Naive thymus-derived CD4-positive, alpha-beta T cell (primary cell): ENCODE results near the gene C15orf39. TPM values are rescaled to one million over a fixed set of nuclear protein-coding genes. Genes with fewer than 3 reads are reported as not detected.

Experiments
- ATAC-seq: fragments of 150-1000 bp; cut with Tn5 transposase; 2 replicates; pipeline ENCODE4 v1.10.0; 2021; ENCODE audit warnings: mild to moderate bottlenecking, moderate library complexity
- CTCF ChIA-PET: fragments of 350-600 bp; sonication (Branson Sonifier 250); formaldehyde crosslinking; loops from one replicate; lab custom pipeline; 2021; ENCODE audit warnings: antibody characterized with exemption; lab: Charles Lee
- POLR2A ChIA-PET: fragments of 350-600 bp; sonication (Branson Sonifier 250); formaldehyde crosslinking; loops from one replicate; lab custom pipeline; 2021; ENCODE audit warnings: antibody characterized with exemption, inconsistent platforms; lab: Charles Lee
- DNase-seq, 9 donors: peaks; one replicate each; pipeline versions ENCODE4 v3.0.0 to v3.0.0-alpha.2; 2020 to 2022; ENCODE audit warnings: mixed read lengths in 1 of 9
- H3K27ac ChIP-seq: one replicate; pipeline ENCODE4 v1.7.0; 2013; ENCODE audit warnings: mild to moderate bottlenecking, low read depth, low read length, moderate library complexity
- H3K27me3 ChIP-seq, 2 donors: one replicate each; pipeline ENCODE4 v1.7.0; 2013; ENCODE audit warnings: low read length in 2 of 2, mild to moderate bottlenecking in 2 of 2, moderate library complexity in 2 of 2; ENCODE audit not compliant: control insufficient read depth in 2 of 2, insufficient read depth in 2 of 2
- H3K36me3 ChIP-seq, 3 experiments: 1 replicate in 2 of 3; 2 replicates in 1 of 3; pipeline ENCODE4 v1.7.0; 2013; ENCODE audit warnings: low read length in 3 of 3, mild to moderate bottlenecking in 3 of 3, moderate library complexity in 1 of 3; ENCODE audit not compliant: insufficient read depth in 3 of 3, control insufficient read depth in 2 of 3
- H3K4me1 ChIP-seq, 2 donors: one replicate each; pipeline ENCODE4 v1.7.0; 2013; ENCODE audit warnings: low read length in 2 of 2, mild to moderate bottlenecking in 2 of 2, moderate library complexity in 1 of 2; ENCODE audit not compliant: control insufficient read depth in 2 of 2, insufficient read depth in 2 of 2
- H3K4me3 ChIP-seq: 2 replicates; pipeline ENCODE4 v1.7.0; 2013; ENCODE audit warnings: mild to moderate bottlenecking, low read length
- H3K9me3 ChIP-seq, 3 experiments: 1 replicate in 2 of 3; 2 replicates in 1 of 3; pipeline ENCODE4 v1.7.0; 2013; ENCODE audit warnings: low read length in 3 of 3; ENCODE audit not compliant: control insufficient read depth in 2 of 3
- H3K27ac Mint-ChIP-seq, 9 donors: one replicate each; pipeline ENCODE4 v1.8.0; 2020 to 2022; ENCODE audit warnings: mixed read lengths in 9 of 9, mild to moderate bottlenecking in 8 of 9, moderate library complexity in 5 of 9, inconsistent platforms in 2 of 9
- H3K27me3 Mint-ChIP-seq, 5 donors: one replicate each; pipeline ENCODE4 v1.8.0; 2021 to 2022; ENCODE audit warnings: mixed read lengths in 5 of 5, mild to moderate bottlenecking in 1 of 5
- H3K36me3 Mint-ChIP-seq, 5 donors: one replicate each; pipeline ENCODE4 v1.8.0; 2020 to 2022; ENCODE audit warnings: mixed read lengths in 5 of 5, mild to moderate bottlenecking in 3 of 5, inconsistent platforms in 1 of 5
- H3K4me1 Mint-ChIP-seq, 7 donors: one replicate each; pipeline ENCODE4 v1.8.0; 2020 to 2022; ENCODE audit warnings: mixed read lengths in 7 of 7, mild to moderate bottlenecking in 3 of 7, inconsistent platforms in 1 of 7
- H3K4me3 Mint-ChIP-seq, 10 donors: one replicate each; pipeline ENCODE4 v1.8.0; 2020 to 2022; ENCODE audit warnings: mild to moderate bottlenecking in 10 of 10, mixed read lengths in 10 of 10, moderate library complexity in 6 of 10, inconsistent platforms in 2 of 10
- H3K9me3 Mint-ChIP-seq, 11 donors: one replicate each; pipeline ENCODE4 v1.8.0; 2020 to 2022; ENCODE audit warnings: mixed read lengths in 11 of 11, mild to moderate bottlenecking in 4 of 11, inconsistent platforms in 1 of 11, moderate library complexity in 1 of 11
- intact Hi-C, 2 donors: fragments of 100-400 bp; cut with micrococcal nuclease; formaldehyde crosslinking; loops; one replicate each; pipeline ENCODE4 v1.15.1; 2023
- polyA plus RNA-seq, 2 donors: library from polyadenylated mRNA; unstranded; fragments of 300-500 nt; fragmentation: Illumina TruSeq; gene quantifications; one replicate each; pipeline ENCODE4 v1.2.3, GENCODE V29; 2021
- total RNA-seq, 6 experiments: library from RNA in 5 of 6; stranded (reverse) in 5 of 6; gene quantifications; 1 replicate in 5 of 6; 2 replicates in 1 of 6; pipeline ENCODE4 v1.2.3 and lab custom pipeline; 2021 to 2026

The C15orf39 gene
- total and polyA plus RNA-seq, 7 experiments from 2014 or later = 2.1 to 124 (median 31.9) TPM

DNA sequence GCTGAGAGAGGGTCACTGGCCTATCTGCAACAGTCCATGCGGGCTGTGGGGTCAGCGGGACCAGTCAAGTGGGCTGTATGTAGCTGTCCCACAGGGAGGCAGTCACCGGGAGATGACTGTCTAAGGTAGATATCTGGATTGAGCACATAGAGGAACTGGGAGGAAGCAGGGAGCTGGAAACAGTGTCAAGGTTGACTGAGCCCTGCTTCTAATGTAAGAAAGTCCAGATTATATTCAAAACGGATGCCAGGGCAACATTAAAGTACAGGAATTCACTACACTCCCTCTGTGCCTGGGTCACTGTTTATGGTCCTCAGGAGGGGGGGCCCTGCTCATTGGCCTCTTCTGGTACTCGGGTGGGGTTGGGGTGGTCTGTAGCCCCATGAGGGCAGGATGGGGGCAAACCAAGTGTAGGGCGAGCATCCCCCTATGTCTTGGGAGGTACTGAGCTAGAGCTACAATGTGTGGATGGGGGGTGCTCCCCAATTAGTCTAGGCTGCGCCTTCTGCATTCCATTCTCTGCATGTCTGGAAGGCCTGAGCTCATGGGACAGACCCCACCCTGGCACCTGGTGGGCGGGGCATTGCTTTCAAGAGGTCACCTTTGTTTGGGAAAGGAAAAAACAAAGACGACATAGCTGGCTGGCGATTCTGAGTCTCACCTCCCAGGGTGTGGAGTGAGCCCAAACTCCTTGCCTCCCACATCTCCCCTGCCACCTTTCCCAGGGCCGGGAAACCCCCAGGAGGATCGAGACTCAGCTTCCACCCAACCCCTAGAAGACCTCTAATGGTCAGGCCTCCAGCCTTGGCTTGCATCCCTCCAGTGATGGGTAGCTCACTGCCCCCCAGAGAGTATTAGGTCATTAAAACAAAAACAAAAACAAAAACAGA is 45.1 kb upstream of the C15orf39 start:
- peaks cover 0 to 2% (median 0%) of the 10 kb centered on the region in 11 donors for H3K9me3 Mint-ChIP-seq
- no peak overlapping the region for H3K27ac ChIP-seq
- no peaks in the 10 kb centered on the region for H3K4me1 ChIP-seq
- ChIA-PET CTCF (no interaction called here), POLR2A (no interaction called here)
- no peak overlapping the region for H3K4me3 Mint-ChIP-seq
- peaks cover 0 to 18% (median 0%) of the 10 kb centered on the region in 5 donors for H3K27me3 Mint-ChIP-seq
- no peaks in the 10 kb centered on the region for H3K9me3 ChIP-seq
- intact Hi-C loops = no loop called here
- H3K4me3 ChIP-seq = no peak overlapping the region
- DNase-seq (no peak), ATAC-seq (no peak)
- H3K27me3 ChIP-seq = no peaks in the 10 kb centered on the region
- H3K36me3 ChIP-seq = no peaks in the 10 kb centered on the region
- peaks cover 0 to 28% (median 10%) of the 10 kb centered on the region in 7 donors for H3K4me1 Mint-ChIP-seq
- peaks cover 0 to 8% (median 0%) of the 10 kb centered on the region in 5 donors for H3K36me3 Mint-ChIP-seq
- no peak overlapping the region for H3K27ac Mint-ChIP-seq

DNA sequence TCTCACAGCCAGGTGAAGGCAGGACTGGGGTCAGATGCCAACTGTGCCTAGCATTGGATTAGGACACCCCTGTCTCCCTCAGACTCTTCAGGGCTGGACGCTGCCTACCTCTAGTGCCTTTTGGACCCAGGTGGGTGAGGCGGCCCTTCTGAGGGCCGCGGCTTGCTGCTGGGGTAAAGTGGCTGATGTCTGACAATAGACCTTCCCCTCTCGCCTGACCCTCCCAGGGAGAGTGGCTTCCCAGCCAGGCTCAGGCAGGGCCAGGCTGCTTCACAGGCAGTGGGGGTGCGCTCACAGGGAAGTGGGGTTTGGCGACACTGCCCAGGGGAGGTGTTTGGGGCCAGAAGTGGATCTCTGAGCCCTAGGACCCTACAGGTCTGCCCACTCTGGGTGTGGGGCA is 43.3 kb upstream of the C15orf39 start:
- Histone ChIP-seq H3K36me3 (no peaks in the 10 kb centered on the region), H3K27ac (no peak overlapping the region), H3K27me3 (no peaks in the 10 kb centered on the region), H3K9me3 (no peaks in the 10 kb centered on the region), H3K4me1 (no peaks in the 10 kb centered on the region), H3K4me3 (no peak overlapping the region)
- DNase-seq (no peak), ATAC-seq (no peak)
- H3K4me3 Mint-ChIP-seq = no peak overlapping the region
- H3K36me3 Mint-ChIP-seq = peaks cover 0 to 2% (median 0%) of the 10 kb centered on the region in 5 donors
- POLR2A ChIA-PET = no interaction called here
- peaks cover 0 to 20% (median 0%) of the 10 kb centered on the region in 5 donors for H3K27me3 Mint-ChIP-seq
- intact Hi-C loops = no loop called here
- peaks cover 0 to 13% (median 8%) of the 10 kb centered on the region in 7 donors for H3K4me1 Mint-ChIP-seq
- H3K27ac Mint-ChIP-seq = no peak overlapping the region
- CTCF ChIA-PET = no interaction called here
- peaks cover 0 to 2% (median 0%) of the 10 kb centered on the region in 11 donors for H3K9me3 Mint-ChIP-seq

DNA sequence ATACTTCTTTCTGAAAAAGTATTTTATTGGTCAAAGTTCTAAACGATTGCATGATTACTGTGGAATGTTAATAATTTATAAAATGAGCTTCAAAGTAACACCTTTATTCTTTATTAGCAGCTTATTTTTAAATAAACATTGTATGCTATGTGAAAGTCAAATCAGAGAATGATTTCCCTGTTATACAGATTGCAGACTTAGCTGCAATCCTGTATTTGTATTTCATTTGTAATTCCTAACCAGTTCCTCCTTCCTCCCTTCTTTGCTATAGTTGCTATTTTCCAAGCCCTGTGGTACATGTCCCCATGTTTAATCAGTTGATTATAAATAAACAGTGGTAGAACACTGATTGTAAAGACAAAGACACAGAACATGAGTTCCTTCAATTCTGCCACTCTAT is 42.4 kb upstream of the C15orf39 start:
- Mint-ChIP-seq H3K27ac (no peak overlapping the region), H3K36me3 (peaks cover 0 to 1% (median 0%) of the 10 kb centered on the region in 5 donors), H3K27me3 (peaks cover 0 to 21% (median 0%) of the 10 kb centered on the region in 5 donors), H3K4me1 (peaks cover 0 to 6% (median 0%) of the 10 kb centered on the region in 7 donors), H3K4me3 (no peak overlapping the region), H3K9me3 (peaks cover 0 to 2% (median 0%) of the 10 kb centered on the region in 11 donors)
- H3K27me3 ChIP-seq = no peaks in the 10 kb centered on the region
- no peak overlapping the region for H3K4me3 ChIP-seq
- no peak overlapping the region for H3K27ac ChIP-seq
- ATAC-seq = no peak
- H3K36me3 ChIP-seq = no peaks in the 10 kb centered on the region
- no peaks in the 10 kb centered on the region for H3K4me1 ChIP-seq
- POLR2A ChIA-PET = no interaction called here
- no peak for DNase-seq
- no peaks in the 10 kb centered on the region for H3K9me3 ChIP-seq
- intact Hi-C loops = no loop called here
- CTCF ChIA-PET = no interaction called here

DNA sequence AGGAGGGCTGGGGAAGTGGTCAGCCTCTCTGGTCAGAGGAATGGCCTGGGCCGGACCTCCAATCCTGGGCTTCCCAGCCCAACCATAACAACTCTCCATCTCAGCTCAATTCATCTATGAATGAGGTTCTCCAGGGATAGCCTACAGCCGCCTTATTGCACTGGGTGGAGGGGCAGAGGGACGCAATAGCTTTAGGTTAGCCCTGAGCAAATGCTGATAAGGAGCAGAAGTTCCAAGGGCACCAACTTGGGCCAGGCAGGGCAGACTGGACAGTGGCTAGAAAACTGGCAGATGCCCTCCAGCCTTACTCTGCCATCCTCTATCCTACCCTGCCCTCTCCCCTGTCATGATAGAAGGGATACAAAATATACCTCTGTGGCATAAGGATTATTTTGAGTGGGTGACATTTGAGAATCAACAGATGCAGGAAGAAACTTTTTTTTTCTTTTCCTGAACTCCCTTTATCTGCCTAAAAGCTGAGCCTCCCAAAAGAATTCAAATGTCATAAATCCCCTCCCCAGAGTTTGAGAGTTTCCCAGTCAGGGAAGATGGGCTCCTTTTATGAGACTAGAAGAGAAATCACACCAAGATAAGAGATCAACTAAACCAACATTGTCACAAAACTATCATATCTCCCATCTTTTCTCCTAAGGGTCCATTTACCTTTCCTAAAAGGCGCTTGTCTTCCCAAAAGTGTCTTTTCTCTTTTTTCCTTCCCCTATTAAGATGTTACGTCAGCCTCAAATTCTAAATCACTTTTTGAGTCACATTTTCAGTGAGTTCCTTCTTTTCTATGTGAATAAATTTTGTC is 40.4 kb upstream of the C15orf39 start:
- peaks cover 0 to under 1% (median 0%) of the 10 kb centered on the region in 11 donors for H3K9me3 Mint-ChIP-seq
- peaks cover 0 to 2% (median 0%) of the 10 kb centered on the region in 5 donors for H3K36me3 Mint-ChIP-seq
- ATAC-seq (no peak), DNase-seq (no peak)
- H3K27me3 Mint-ChIP-seq = peaks cover 0 to 23% (median 0%) of the 10 kb centered on the region in 5 donors
- intact Hi-C loops = no loop called here
- ChIA-PET CTCF (no interaction called here), POLR2A (no interaction called here)
- H3K4me1 Mint-ChIP-seq = peaks cover 0 to 9% (median 0%) of the 10 kb centered on the region in 7 donors
- Histone ChIP-seq H3K9me3 (no peaks in the 10 kb centered on the region), H3K4me3 (no peak overlapping the region), H3K36me3 (no peaks in the 10 kb centered on the region), H3K27me3 (no peaks in the 10 kb centered on the region), H3K4me1 (no peaks in the 10 kb centered on the region), H3K27ac (no peak overlapping the region)
- H3K27ac Mint-ChIP-seq = peak overlapping the region in 1 of 9 donors; percentile 19
- H3K4me3 Mint-ChIP-seq = no peak overlapping the region

DNA sequence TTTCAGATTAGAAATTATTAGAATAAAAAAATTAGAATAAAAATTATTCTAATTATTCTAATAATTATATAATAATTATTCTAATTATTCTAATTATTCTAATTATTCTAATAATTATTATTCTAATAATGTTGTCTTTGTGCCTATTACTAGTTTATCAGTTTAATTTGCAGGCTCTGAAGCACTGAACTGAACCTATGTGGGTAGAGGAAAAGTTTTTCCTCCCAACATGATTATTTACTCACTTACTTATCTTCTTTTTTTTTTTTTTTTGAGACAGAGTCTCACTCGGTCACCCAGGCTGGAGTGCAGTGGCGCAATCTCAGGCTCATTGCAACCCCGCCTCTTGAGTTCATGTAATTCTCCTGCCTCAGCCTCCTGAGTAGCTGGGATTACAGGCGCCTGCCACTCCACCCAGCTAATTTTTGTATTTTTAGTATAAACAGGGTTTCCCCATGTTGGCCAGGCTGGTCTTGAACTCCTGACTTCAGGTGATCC is 39.7 kb upstream of the C15orf39 start:
- Mint-ChIP-seq H3K36me3 (peaks cover 0 to 2% (median 0%) of the 10 kb centered on the region in 5 donors), H3K27me3 (peaks cover 0 to 23% (median 0%) of the 10 kb centered on the region in 5 donors), H3K4me3 (no peak overlapping the region), H3K27ac (no peak overlapping the region), H3K9me3 (no peaks in the 10 kb centered on the region), H3K4me1 (peaks cover 0 to 9% (median 0%) of the 10 kb centered on the region in 7 donors)
- no peak for DNase-seq
- POLR2A ChIA-PET = no interaction called here
- Histone ChIP-seq H3K27me3 (no peaks in the 10 kb centered on the region), H3K27ac (no peak overlapping the region), H3K4me1 (no peaks in the 10 kb centered on the region), H3K9me3 (no peaks in the 10 kb centered on the region), H3K36me3 (no peaks in the 10 kb centered on the region), H3K4me3 (no peak overlapping the region)
- CTCF ChIA-PET = no interaction called here
- no peak for ATAC-seq
- intact Hi-C loops = no loop called here

DNA sequence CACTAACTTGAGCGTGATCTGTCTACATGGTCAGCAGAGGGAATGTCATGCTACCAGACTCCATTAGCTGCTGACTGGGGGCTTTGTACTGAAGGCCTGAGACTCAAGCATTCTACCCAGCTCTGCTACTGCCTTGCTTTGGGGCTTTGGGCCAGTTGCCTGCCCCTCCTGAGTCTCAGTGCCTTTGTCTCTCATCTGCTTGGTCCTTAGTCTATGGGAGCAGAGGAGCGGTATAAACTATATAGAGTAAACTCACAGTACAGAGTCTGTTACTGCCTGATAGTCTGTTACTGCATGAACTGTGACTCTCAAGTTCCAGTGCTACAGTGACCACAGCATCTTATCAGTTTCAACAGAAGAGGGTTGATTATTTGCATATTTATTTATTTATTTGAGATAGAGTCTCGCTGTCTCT is 38.5 kb upstream of the C15orf39 start:
- Mint-ChIP-seq H3K9me3 (peaks cover 0 to 4% (median 0%) of the 10 kb centered on the region in 11 donors), H3K4me1 (peaks cover 0 to 16% (median 0%) of the 10 kb centered on the region in 7 donors), H3K27ac (no peak overlapping the region), H3K4me3 (no peak overlapping the region), H3K27me3 (peaks cover 0 to 23% (median 0%) of the 10 kb centered on the region in 5 donors), H3K36me3 (peaks cover 0 to 6% (median 0%) of the 10 kb centered on the region in 5 donors)
- no peak overlapping the region for H3K27ac ChIP-seq
- DNase-seq (no peak), ATAC-seq (no peak)
- H3K9me3 ChIP-seq = no peaks in the 10 kb centered on the region
- no peaks in the 10 kb centered on the region for H3K4me1 ChIP-seq
- CTCF ChIA-PET = no interaction called here
- intact Hi-C loops = no loop called here
- no peak overlapping the region for H3K4me3 ChIP-seq
- no peaks in the 10 kb centered on the region for H3K27me3 ChIP-seq
- POLR2A ChIA-PET = no interaction called here
- H3K36me3 ChIP-seq = no peaks in the 10 kb centered on the region
